Inflammatory macrophage treated with lipopolysaccharide for 4 hours (primary cell): ENCODE data around the gene NXPH3.
"Not testable (repeated sequence)": the region's sequence is repeated elsewhere in the genome, so short reads cannot be mapped to it uniquely, and the experiment has no call there.

ENCODE experiments used
- DNase-seq: peaks from one replicate; pipeline ENCODE4 v3.0.0-alpha.2; 2020

The NXPH3 gene

DNA sequence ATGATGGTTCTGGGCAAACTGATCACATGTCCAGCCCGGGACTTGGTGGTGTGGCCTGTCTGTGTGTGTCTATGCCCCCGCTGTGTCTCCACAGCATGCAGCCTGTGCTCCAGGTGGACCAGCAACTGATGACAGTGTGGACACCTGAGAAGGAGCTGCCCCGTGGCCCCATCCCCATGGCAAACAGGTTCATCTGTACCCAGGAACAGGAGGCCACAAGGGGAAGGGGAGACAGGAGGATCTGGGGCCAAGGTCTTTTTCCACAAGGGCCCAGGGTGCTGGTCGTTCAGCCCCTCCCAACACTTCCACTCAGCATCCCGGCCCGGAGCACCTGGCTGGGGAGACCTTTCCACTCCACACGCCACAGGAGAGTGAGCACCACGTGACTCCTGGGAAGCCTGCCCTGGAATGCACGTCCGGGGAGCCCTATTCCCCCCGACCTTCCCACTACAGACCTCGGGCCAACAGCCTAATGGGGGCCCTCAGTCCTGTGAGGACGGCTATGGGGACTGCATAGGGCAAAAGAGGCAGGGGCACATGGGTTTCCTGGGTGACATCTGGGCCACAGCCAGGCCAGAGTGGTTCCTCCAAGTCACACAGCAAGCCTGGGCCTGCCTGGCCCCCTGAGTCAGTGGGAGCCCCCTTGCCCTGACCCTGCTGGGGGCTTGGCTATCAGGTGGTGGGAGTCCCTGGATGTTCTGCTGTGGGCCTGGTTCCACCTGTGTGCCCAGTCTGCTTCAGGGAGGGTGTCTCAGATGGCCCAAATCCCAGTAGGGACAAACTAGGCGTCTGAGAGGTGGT, 20.8 kb upstream of the NXPH3 start:
- DNase-seq = no peak

- no peak for DNase-seq
These were observed 20.0 kb upstream of the NXPH3 start for GRCh38 chr17:49555495-49556222.

DNA sequence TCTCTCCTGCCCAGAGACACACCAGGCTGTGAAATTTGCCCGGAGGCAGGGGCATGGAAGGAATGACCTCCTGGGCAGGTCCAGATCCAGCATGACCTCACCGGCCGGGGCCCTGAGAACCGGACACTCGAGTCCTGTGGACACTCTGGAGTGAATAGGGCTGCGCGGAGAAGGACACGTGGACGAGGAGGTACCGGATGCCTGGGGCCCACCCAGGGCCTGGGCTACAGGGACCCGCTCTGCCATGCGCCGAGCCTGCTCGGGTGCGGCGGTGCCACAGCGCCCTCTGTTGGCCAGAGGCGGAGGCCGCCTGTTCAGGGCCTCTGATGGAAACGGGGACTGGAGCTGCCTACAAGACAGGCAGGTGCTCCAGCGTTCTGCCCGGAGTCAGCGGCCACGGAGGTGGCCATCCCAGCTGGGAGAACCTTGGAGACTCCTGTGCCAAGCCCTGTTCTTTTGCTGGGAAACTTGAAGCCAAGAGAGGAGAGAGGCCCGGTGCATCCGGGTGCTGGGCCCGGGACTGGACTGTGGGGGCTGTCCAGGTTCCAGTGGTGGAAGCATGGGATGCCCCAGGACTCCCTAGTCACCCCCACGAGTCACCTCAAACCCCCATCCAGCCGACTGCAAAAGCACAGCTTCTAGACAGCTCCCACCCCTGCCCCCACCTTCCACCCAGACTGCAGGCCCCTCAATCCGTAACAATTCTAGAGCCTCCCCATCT, 19.3 kb upstream of the NXPH3 start:
- DNase-seq = peak; percentile 54

DNA sequence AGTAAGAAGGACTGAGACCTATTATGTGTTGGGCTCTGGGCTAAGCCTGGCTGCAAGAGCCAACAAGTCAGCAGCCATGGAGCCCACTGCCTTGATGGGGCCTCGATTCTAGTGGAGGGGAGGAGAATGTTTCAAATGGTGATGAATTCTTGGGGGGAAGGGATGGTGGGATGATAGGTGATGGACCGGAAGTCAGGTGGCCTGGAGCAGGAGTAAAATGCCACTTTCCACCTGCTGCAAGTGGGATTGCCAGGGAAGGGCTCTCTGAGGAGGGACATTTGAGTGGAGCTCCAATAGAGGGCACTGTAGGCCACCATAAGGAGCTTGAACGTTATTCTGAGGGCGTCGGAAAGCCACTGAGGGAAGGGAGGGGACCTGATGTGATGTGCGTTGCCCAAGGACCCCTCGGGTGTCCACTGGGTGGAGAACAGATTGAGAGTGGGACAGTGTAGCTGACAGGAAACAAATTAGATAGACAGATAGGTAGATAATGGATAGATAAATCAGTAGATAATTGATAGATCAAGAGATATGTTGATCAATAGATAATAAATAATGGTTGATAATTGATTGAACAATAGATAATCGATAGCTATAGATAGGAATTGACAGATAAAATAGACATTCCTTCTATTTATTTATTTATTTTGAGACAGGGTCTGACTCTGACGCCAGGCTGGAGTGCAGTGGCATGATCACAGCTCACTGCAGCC, 18.2 kb upstream of the NXPH3 start:
- peak; percentile 62 for DNase-seq

- DNase-seq = no peak
These were observed 11.0 kb upstream of the NXPH3 start for GRCh38 chr17:49564638-49565037.

DNA sequence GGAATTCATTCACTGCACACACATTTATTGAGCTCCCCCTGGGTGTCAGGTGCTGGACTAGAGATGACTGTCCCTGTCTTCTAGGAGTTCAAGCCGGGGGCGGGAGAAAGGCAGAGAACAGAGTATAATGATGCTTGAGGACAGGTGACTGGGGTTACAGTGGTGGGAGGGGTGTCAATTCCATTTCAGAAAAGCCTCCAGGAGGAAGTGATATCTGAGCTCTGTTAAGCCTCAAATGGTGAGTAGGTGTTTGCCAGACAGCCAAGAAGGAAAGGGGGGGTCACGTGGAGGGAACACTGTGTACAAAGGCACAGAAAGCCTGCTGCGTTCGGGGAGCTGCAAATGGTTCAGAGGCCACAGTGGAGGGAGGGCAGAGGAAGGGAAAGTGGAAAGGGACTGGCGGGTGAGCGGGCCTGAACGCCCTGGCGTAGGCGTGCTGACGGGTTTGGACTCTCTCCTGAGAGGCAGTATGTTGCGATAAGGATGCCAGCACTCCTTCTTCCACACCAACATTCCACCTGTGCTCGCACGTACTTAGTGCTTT, 9.7 kb upstream of the NXPH3 start:
- peak; percentile 70 for DNase-seq

DNA sequence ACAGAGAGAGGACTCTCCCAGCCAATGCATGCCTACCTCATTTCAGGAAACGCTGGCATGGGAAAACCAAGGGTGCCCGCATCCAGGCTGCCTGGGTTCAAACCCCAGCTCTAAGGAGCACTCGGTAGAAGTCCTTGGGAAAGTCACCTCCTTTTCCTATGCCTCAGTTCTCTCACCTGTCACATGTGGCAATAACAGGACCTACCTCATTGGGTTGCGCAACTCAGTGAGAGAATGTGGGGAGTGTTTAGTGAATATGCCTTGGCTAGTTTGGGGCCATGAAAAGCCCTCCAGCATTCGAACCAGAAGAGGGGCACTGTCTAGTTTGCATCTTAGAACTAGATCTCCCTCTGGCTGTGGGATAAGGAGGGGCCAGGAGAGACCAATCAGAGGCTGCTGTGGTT, 9.0 kb upstream of the NXPH3 start:
- DNase-seq = no peak

DNA sequence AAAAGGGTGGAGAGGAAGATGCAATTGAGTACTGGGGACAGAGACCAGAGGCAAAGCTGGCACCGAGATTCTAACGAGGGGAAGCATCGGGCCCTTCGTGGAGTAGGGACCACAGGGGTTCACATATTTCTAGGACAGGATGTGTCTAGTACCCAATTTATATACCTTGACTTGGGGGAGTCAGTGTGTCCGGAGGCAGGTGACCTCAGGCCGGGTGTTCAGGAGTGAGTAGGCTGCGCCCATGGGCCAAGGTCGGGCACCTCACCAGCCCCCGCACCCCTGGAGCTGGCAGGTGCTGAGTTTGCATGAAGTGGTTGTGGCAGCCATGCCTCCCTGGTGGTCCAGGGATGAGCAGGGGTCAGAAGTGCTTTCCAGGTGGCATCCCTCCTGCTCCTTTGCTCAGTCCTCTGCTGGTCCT, 8.6 kb upstream of the NXPH3 start:
- DNase-seq = no peak

DNA sequence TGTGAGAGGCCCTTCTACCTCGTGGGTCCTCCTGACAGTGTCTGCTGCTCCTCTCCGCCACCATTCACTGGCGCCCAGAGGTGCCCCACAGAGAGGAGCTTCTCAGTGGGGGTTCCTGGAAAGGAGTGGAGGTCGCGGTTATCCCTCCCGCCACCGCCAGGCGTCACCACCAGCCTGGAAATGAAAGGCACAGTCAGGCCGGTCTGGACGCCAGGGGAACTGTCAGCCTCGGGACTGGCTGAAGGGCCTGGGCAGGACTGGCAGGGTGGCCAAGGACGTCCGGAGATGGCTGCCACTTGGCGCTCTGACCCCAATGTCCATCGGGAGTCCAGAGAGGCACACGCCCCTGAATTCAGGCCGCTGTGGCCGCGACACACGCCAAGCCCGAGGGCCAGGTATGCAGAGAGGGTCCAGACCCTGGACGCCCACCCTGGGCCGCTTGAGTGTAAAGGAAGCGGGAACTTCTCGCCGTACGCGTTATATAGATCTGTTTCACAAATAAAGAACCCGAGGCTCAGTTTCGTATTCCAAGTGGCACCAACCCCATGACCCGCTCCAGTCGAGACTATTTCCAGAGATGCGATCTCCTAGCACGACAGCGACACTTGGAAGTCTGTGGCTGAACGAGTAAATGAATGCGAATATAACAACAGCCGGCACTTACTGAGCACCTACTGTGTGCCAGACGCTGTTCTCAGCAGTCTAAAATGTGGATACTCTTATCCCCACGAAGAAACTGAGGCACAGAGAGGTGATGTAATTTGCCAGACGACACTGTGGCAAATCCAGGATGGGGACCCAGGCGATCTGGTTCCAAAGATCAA, 7.6 kb upstream of the NXPH3 start:
- DNase-seq = peak; percentile 84

- not testable (repeated sequence) for DNase-seq
These were observed 7.0 kb upstream of the NXPH3 start for GRCh38 chr17:49568695-49569047.

- DNase-seq = no peak
These were observed 5.0 kb upstream of the NXPH3 start for GRCh38 chr17:49570540-49571242.

DNA sequence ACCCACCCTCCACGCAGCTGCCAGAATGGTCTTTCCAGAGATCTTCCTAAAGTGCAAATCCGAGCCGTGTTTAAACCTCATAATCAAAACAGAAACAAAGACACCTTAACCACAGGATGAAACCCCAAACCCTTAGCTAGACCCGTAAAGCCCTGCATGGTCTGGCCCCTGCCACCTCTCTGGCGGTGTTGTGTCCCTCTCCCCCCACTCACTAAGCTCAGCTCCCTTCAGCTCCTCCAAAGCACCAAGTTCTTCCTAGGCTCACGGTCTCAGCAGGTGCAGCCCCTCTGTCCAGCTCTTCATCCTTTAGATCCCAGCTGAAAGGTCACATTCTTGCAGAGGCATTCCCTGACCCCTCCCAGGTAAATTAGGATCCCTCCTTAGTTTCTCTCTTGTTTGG, 4.4 kb upstream of the NXPH3 start:
- no peak for DNase-seq

DNA sequence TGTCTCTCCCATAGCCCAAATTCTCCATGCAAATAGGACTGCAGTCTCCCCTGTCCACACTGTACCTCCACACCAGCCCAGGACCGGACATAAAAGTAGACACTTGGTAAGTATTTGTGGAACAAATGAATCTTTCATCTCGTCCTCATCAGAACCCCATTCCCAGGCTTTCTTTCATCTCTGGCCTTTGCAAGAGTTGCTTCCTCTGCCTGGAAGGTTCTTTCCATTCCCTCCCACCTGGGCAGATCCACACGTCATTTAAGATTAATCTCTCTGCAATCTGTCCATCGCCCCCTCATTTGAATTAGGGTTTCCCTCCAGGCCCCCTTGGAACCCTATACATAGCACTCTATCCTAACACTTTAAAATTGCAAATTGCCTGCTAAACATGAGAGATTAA, 3.9 kb upstream of the NXPH3 start:
- DNase-seq = no peak

DNA sequence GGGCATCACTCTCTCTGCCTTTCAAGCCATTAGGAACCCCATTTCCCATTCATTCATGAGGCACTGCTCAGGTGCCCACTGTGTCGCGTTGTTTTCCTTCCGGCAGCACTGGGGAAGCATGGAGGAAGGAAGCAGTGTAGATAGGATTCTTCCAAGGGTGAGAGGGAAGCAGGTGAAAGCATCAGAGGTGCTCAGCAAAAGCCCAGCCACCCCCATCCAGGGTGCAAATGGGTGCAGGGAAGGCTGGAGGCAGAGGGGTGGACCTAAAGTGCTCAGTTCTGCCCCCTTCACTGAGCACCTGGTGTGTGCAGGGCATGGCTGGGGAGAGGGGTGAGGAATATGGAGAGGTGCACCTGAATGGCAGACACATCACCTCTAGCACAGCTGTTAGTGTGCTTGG, 3.4 kb upstream of the NXPH3 start:
- no peak for DNase-seq

GRCh38 chr17:49572806-49573420, 2.8 kb upstream of the NXPH3 start:
- DNase-seq = no peak

GRCh38 chr17:49573510-49574322, 2.0 kb upstream of the NXPH3 start:
- DNase-seq = peak; percentile 19

DNA sequence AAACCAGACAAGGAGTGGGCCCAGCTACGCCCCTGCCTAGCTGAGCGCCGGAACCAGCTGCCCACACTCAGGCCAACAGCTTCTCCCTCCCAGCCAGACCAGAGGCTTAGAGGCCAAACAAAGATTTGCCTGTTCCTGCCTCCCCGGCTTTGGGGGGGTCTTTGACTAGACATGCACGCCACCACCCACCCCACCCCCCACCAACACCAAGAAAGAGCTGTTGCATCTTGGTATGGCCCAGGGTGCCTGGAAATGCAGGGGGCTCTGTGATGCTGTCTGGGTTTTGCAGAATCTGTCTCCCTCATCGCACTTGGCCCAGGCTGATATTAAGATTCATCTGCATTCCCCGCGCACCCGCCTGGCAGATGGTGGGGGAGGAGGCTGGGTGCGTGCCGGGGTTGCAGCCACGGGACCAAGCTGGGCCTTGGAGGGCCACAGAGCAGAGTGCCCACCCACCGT, 1.3 kb upstream of the NXPH3 start:
- DNase-seq = no peak

- DNase-seq = no peak
These were observed 559 bp upstream of the NXPH3 start for GRCh38 chr17:49574945-49575678.
